ENCODE results near the gene GPC5.

Gene GPC5

DNA sequence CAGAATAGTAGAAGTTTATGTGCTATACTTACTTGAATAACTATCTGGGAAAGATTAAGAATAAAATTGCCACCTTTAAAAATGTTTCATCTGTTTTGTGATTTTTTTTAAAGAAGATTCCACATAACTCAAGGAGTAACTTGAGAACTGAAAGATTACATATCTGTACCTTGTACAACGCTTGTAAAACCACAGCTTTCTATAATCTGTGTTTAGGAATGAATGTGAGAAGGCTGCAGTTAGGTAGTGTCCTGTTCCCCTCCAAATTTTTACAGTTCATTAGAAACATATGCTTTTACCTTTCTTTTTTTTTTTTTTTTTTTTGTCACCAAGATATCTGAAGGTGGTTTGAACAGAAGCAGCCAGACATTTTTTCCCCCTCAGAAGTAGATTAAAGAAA lies 1515.4 kb downstream of the GPC5 start:
- TF ChIP-seq FOXP2 (optimal IDR thresholded peaks at IDR 0.05; ENCODE audit: borderline replicate concordance, extremely low read depth, extremely low read length, insufficient read depth): no peak
- TF ChIP-seq, protein P1, sequence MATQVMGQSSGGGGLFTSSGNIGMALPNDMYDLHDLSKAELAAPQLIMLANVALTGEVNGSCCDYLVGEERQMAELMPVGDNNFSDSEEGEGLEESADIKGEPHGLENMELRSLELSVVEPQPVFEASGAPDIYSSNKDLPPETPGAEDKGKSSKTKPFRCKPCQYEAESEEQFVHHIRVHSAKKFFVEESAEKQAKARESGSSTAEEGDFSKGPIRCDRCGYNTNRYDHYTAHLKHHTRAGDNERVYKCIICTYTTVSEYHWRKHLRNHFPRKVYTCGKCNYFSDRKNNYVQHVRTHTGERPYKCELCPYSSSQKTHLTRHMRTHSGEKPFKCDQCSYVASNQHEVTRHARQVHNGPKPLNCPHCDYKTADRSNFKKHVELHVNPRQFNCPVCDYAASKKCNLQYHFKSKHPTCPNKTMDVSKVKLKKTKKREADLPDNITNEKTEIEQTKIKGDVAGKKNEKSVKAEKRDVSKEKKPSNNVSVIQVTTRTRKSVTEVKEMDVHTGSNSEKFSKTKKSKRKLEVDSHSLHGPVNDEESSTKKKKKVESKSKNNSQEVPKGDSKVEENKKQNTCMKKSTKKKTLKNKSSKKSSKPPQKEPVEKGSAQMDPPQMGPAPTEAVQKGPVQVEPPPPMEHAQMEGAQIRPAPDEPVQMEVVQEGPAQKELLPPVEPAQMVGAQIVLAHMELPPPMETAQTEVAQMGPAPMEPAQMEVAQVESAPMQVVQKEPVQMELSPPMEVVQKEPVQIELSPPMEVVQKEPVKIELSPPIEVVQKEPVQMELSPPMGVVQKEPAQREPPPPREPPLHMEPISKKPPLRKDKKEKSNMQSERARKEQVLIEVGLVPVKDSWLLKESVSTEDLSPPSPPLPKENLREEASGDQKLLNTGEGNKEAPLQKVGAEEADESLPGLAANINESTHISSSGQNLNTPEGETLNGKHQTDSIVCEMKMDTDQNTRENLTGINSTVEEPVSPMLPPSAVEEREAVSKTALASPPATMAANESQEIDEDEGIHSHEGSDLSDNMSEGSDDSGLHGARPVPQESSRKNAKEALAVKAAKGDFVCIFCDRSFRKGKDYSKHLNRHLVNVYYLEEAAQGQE (IDR thresholded peaks at IDR 0.05; ENCODE audit: insufficient read depth in 1 of 2, low read depth in 2 of 2, low read length in 2 of 2): no peak
- no peak for TF ChIP-seq TAF1 (IDR thresholded peaks at IDR 0.05; ENCODE audit: borderline replicate concordance, insufficient read depth, low read length)
- TF ChIP-seq POLR2AphosphoS5 (IDR thresholded peaks at IDR 0.05; ENCODE audit: low read depth, low read length): no peak
- no peak for TF ChIP-seq SIN3A (IDR thresholded peaks at IDR 0.05; ENCODE audit: borderline replicate concordance, insufficient read depth, low read length)

Measured in PFSK-1 (cell line).